ENCODE results near the gene C5orf58.

C5orf58 gene

DNA sequence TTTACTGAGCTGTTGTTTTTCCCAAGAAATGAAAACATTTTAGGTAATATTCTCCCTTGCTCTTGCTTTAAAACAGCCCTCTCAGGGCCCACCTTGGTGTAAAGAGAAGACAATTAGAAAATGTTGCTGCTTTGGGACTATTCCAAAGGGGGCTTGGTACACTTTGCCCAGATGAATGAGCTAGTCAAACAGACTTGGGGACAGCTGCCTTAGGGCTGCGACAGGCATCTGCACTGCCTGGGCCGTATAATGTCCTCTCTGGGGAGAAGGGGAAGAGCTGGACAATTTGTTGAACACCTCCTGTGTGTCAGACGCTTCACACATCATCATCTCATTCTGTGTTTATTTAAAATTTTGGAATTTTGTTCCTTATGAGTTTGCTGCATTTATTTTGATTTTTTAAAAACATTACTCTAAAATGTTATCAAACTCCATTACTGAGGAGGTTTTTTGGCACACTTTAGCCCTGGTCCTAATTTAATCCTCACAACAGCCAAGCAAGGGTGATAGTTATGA, 28.8 kb downstream of the C5orf58 start:
- DNase-seq, result no peak

GRCh38 chr5:170262061-170263045, 29.6 kb downstream of the C5orf58 start:
- DNase-seq, result peak; percentile 26

- no peak for DNase-seq
Measured at GRCh38 chr5:170263906-170264305, 31.1 kb downstream of the C5orf58 start.

GRCh38 chr5:170265522-170265921, 32.7 kb downstream of the C5orf58 start:
- no peak for DNase-seq

GRCh38 chr5:170266570-170267381, 34.0 kb downstream of the C5orf58 start:
- DNase-seq, result peak; percentile 59

GRCh38 chr5:170267431-170268152, 34.8 kb downstream of the C5orf58 start:
- DNase-seq, result peak; percentile 59

GRCh38 chr5:170268153-170268689, 35.4 kb downstream of the C5orf58 start:
- DNase-seq, result no peak

DNA sequence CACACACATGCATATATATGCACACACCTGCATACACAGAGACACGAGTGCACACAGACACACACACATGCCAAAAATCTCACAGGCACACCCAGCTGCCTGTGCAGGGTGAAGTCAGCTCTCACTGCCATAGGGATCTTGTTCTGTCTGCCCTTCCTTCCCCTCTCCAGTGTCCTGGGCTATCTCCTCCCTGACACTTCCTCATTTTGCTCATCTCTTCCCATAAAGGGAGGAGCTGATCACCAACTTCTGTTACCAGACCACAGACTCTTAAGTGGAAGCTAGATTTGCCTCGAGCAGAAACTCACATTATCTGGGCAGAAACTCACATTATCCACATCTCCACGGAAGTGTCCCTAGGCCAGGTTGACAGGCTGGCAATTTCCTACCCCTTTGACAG, 36.1 kb downstream of the C5orf58 start:
- DNase-seq, result no peak

DNA sequence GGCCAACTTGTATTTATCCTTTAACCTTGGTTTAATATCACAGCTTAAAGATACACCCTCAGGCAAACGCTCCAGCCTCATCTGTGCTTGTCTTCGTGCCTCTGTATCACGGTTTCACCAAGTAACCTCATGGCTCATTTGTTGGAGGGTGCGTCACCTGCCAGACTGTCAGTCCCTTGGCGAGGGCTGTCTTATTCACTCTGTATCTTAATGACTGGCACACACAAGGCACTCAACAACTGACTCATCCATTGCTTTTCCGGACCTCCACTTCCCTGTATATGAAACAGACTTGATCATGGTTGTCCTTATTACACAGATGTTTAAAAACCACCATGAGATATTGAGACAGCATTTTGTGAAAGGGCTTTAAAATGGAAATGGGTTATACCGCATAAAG, 36.8 kb downstream of the C5orf58 start:
- no peak for DNase-seq

- DNase-seq, result no peak
Measured at GRCh38 chr5:170270293-170271069, 37.7 kb downstream of the C5orf58 start.

GRCh38 chr5:170273968-170274710, 41.4 kb downstream of the C5orf58 start:
- DNase-seq, result peak; percentile 38

DNA sequence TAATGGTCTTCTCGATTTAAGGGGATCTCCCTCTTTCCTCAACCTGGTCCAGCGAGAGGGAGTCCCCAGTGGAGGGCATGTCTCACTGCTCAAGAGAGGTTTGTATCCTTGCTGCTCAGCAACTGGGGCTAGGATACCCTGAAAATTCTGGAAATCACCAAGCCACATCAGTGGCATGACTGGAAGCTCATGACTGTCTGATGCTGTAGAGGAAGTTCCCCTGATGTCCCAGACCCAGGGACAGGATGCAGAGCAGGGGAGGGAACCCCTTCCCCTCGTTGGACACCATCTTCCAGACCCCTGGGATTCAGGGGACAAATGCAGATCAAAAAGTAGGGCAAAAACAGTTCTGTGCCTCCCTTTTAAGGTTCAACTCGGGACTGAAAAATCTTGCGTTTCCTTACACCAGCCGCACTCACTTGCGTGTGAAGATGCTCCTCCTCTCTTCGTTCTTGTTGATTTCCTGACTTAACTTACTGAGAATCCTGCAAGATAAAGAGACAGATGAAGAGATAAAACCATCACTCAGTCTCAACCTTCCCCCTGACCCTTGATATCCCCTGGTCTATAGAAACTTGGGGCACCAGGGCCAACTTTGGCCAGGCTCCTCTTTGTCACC, 42.7 kb downstream of the C5orf58 start:
- DNase-seq, result peak; percentile 59

DNA sequence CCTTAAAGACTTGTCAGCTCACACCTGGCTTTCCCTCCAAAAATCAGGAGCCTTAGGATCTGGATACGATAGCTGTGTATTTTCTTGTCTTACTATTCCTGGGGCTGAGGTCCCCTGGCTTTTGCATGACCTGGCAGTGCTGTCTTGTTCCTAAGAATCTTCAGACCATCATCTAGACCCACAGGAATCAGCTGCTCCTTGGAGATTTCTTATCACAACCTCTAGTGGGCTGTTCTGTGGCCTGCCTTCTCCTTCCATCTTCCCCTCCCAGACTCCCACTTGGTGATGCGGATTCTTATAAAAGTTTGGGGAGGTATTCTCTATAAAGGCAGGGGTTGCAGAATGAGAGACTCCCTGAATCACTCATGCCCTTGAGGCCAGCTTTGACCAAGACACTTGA, 43.4 kb downstream of the C5orf58 start:
- no peak for DNase-seq

- DNase-seq, result no peak
Measured at GRCh38 chr5:170277867-170278281, 45.1 kb downstream of the C5orf58 start.

- DNase-seq, result peak; percentile 69
Measured at GRCh38 chr5:170278611-170279458, 46.0 kb downstream of the C5orf58 start.

GRCh38 chr5:170279459-170279817, 46.7 kb downstream of the C5orf58 start:
- DNase-seq, result no peak

- DNase-seq, result no peak
Measured at GRCh38 chr5:170280011-170280493, 47.3 kb downstream of the C5orf58 start.

GRCh38 chr5:170283296-170283695, 50.5 kb downstream of the C5orf58 start:
- DNase-seq, result no peak

DNA sequence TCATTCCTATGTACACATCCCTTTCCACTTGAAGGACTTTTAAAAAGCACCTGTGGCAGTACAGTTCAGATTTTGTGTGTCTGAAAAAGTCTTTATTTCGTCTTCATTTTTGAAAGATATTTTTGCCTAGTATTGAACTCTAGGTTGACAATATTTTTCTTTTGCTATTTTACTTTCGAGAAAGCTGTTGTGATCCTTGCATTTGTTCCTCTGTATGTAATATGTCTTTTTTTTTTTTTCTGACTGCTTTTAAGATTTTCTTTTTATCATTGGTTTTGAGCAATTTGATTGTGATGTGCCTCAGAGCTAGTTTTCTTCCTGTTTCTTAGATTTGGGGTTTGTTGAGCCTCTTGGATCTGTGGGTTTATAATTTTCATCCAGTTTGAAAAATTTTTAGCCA, 51.4 kb downstream of the C5orf58 start:
- DNase-seq, result no peak
